A549 treated with ZK216348 at 1 μM for 4 hours (cell line): ENCODE measurements around the gene COL1A2. TPM values are rescaled to one million over a fixed set of nuclear protein-coding genes. Genes with fewer than 3 reads are reported as not detected.

Source experiments
- total RNA-seq: library from RNA; stranded (reverse); fragments of 200-300 nt; extraction: Qiagen RNA extraction; gene quantifications from 5 replicates; pipeline ENCODE4 v1.2.3, GENCODE V29; 2022; ENCODE audit warnings: low read depth

COL1A2 gene
- not detected in 5 replicates for total RNA-seq

DNA sequence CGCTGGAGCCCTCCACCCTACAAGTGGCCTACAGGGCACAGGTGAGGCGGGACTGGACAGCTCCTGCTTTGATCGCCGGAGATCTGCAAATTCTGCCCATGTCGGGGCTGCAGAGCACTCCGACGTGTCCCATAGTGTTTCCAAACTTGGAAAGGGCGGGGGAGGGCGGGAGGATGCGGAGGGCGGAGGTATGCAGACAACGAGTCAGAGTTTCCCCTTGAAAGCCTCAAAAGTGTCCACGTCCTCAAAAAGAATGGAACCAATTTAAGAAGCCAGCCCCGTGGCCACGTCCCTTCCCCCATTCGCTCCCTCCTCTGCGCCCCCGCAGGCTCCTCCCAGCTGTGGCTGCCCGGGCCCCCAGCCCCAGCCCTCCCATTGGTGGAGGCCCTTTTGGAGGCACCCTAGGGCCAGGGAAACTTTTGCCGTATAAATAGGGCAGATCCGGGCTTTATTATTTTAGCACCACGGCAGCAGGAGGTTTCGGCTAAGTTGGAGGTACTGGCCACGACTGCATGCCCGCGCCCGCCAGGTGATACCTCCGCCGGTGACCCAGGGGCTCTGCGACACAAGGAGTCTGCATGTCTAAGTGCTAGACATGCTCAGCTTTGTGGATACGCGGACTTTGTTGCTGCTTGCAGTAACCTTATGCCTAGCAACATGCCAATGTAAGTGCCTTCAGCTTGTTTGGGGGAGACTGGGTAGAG is at the start of gene COL1A2:
Gene COL1A2 (plus strand): TSS at position 459 of the 704 bp plus-strand sequence. CDS start 137 bp downstream, at position 596.

Other genes with a start within 250 kb of the COL1A2 start
- gene CASD1, start 114.9 kb downstream of the COL1A2 start, total RNA-seq, result 4.4 to 11.2 TPM (median 9.5 TPM) in 5 replicates